Thoracic aorta (tissue), 2 donors: Measurements from ENCODE around the gene TMEM63A. TPM values are rescaled to one million over a fixed set of nuclear protein-coding genes. Genes with fewer than 3 reads are reported as not detected.
A peak's percentile ranks its signal among the peaks of the same experiment; 100 is the strongest.

Experiments used
- ATAC-seq: fragments of 150-250 bp; one replicate; pipeline ENCODE4 v1.8.0; 2017; ENCODE audit warnings: low read depth; ENCODE audit not compliant: insufficient number of reproducible peaks, low FRiP score
- DNase-seq: peaks from one replicate; pipeline ENCODE4 v3.0.0-alpha.2; 2020; ENCODE audit warnings: low spot score
- H3K27ac ChIP-seq, 2 donors: fragments of 200-600 bp; sonication (generic); 1 replicate in 1 of 2; 2 replicates in 1 of 2; pipeline ENCODE4 v1.5.1; 2016; ENCODE audit warnings: mild to moderate bottlenecking in 2 of 2, moderate library complexity in 2 of 2
- H3K27me3 ChIP-seq: fragments of 200-600 bp; sonication (generic); replicated peaks from 2 replicates; pipeline ENCODE4 v1.6.0; 2016; ENCODE audit warnings: mild to moderate bottlenecking; ENCODE audit not compliant: insufficient read depth
- H3K36me3 ChIP-seq: fragments of 200-600 bp; sonication (generic); one replicate; pipeline ENCODE4 v1.5.1; 2016
- H3K4me1 ChIP-seq, 2 donors: fragments of 200-600 bp; sonication (generic); 1 replicate in 1 of 2; 2 replicates in 1 of 2; pipeline versions ENCODE4 v1.5.1 to v1.6.0; 2016; ENCODE audit warnings: low read depth in 2 of 2, mild to moderate bottlenecking in 1 of 2; ENCODE audit not compliant: control insufficient read depth in 1 of 2
- H3K4me3 ChIP-seq: fragments of 200-600 bp; sonication (generic); 2 replicates; pipeline ENCODE4 v1.5.1; 2016; ENCODE audit warnings: mild to moderate bottlenecking
- H3K9me3 ChIP-seq: fragments of 200-600 bp; sonication (generic); 2 replicates; pipeline ENCODE4 v1.5.1; 2016
- CTCF ChIP-seq: fragments of 200-600 bp; sonication (generic); IDR thresholded peaks from one replicate; pipeline ENCODE4 v1.5.1; 2019; ENCODE audit warnings: antibody characterized with exemption
- total RNA-seq, 2 donors: library from RNA; depleted of rRNA; stranded (reverse); fragments of >200 nt; gene quantifications; one replicate each; pipeline versions ENCODE4 v1.1.0 to v1.2.3, GENCODE V29; 2016

TMEM63A gene
- total RNA-seq, 2 donors from 2014 or later = 75.1 to 105 TPM

- H3K36me3 ChIP-seq = no peaks in the 10 kb centered on the region
- H3K27me3 ChIP-seq = no peaks in the 10 kb centered on the region
- peaks cover 3 to 21% of the 10 kb centered on the region in 2 donors for H3K4me1 ChIP-seq
- no peak overlapping the region for H3K4me3 ChIP-seq
- H3K27ac ChIP-seq = no peak overlapping the region
- TF ChIP-seq CTCF = no peak
- no peak for ATAC-seq
- H3K9me3 ChIP-seq = no peaks in the 10 kb centered on the region
- DNase-seq = no peak
Observed at GRCh38 chr1:225926551-225927113, 44.5 kb upstream of the TMEM63A start.

GRCh38 chr1:225923692-225924555 lies 41.7 kb upstream of the TMEM63A start, which contains the start of gene PYCR2:
Gene PYCR2, minus strand, starts transcription at chr1:225924250. Its CDS starts 140 bp downstream, at chr1:225924110.
- Histone ChIP-seq H3K4me1 (peaks cover 6 to 35% of the 10 kb centered on the region in 2 donors), H3K4me3 (peak within 1 kb of the TSS; percentile 100)

GRCh38 chr1:225923381-225923691 lies 41.2 kb upstream of the TMEM63A start:
- Histone ChIP-seq H3K9me3 (no peaks in the 10 kb centered on the region), H3K4me1 (peaks cover 6 to 35% of the 10 kb centered on the region in 2 donors), H3K36me3 (no peaks in the 10 kb centered on the region), H3K27me3 (no peaks in the 10 kb centered on the region), H3K4me3 (peak overlapping the region; percentile 100), H3K27ac (peak overlapping the region; percentile 89 to 96)
- DNase-seq (no peak), ATAC-seq (no peak)
- TF ChIP-seq CTCF = no peak

More at GRCh38 chr1:225923692-225924555, 41.7 kb upstream of the TMEM63A start, which contains the start of gene PYCR2:
- peak within 1 kb of the TSS; percentile 89 to 96 for H3K27ac ChIP-seq
- TF ChIP-seq CTCF = no peak
- H3K36me3 ChIP-seq = no peaks in the 10 kb centered on the region
- no peaks in the 10 kb centered on the region for H3K27me3 ChIP-seq
- ATAC-seq (peak; percentile 90), DNase-seq (peak; percentile 78)
- H3K9me3 ChIP-seq = no peaks in the 10 kb centered on the region

GRCh38 chr1:225921734-225922709 lies 39.8 kb upstream of the TMEM63A start:
- peaks cover 6 to 35% of the 10 kb centered on the region in 2 donors for H3K4me1 ChIP-seq
- no peaks in the 10 kb centered on the region for H3K27me3 ChIP-seq
- DNase-seq (no peak), ATAC-seq (no peak)
- no peaks in the 10 kb centered on the region for H3K9me3 ChIP-seq
- no peak overlapping the region for H3K27ac ChIP-seq
- no peak overlapping the region for H3K4me3 ChIP-seq
- no peak for TF ChIP-seq CTCF
- H3K36me3 ChIP-seq = no peaks in the 10 kb centered on the region
